GM10847 (cell line): ENCODE results near the gene RPL28.

ENCODE experiments used
- POLR2A ChIP-seq: IDR thresholded peaks from 2 replicates; pipeline ENCODE4 v1.6.1; 2011; ENCODE audit not compliant: insufficient read length; ENCODE audit errors: extremely low read depth

RPL28 gene

GRCh38 chr19:55392820-55393761 lies 7.4 kb downstream of the RPL28 start:
- TF ChIP-seq POLR2A = no peak

- TF ChIP-seq POLR2A = no peak
Observed at GRCh38 chr19:55398200-55398925, 12.6 kb downstream of the RPL28 start.

- no peak for TF ChIP-seq POLR2A
Observed at GRCh38 chr19:55400281-55401087, 14.8 kb downstream of the RPL28 start.

- no peak for TF ChIP-seq POLR2A
Observed at GRCh38 chr19:55402509-55402908, 16.8 kb downstream of the RPL28 start.

- no peak for TF ChIP-seq POLR2A
Observed at GRCh38 chr19:55405638-55406037, 19.9 kb downstream of the RPL28 start.

- no peak for TF ChIP-seq POLR2A
Observed at GRCh38 chr19:55406091-55406825, 20.5 kb downstream of the RPL28 start.

GRCh38 chr19:55406826-55407549 lies 21.3 kb downstream of the RPL28 start:
- no peak for TF ChIP-seq POLR2A

- TF ChIP-seq POLR2A = peak; percentile 99
Observed at GRCh38 chr19:55407550-55407799, 21.7 kb downstream of the RPL28 start, which contains the start of gene UBE2S. UBE2S (minus strand) TSS chr19:55407788; CDS start chr19:55407589, 199 bp downstream.

- TF ChIP-seq POLR2A = no peak
Observed at GRCh38 chr19:55407800-55408532, 22.2 kb downstream of the RPL28 start.

GRCh38 chr19:55408533-55408872 lies 22.8 kb downstream of the RPL28 start:
- TF ChIP-seq POLR2A = no peak

GRCh38 chr19:55410168-55410567 lies 24.4 kb downstream of the RPL28 start:
- no peak for TF ChIP-seq POLR2A

- no peak for TF ChIP-seq POLR2A
Observed at GRCh38 chr19:55418185-55418584, 32.5 kb downstream of the RPL28 start.

GRCh38 chr19:55419103-55419502 lies 33.4 kb downstream of the RPL28 start:
- TF ChIP-seq POLR2A = no peak
